ENCODE data around the gene ZNF384. TPM values are rescaled to one million over a fixed set of nuclear protein-coding genes. Genes with fewer than 3 reads are reported as not detected.
"Not testable (repeated sequence)": the region's sequence is repeated elsewhere in the genome, so short reads cannot be mapped to it uniquely, and the experiment has no call there.

The ZNF384 gene
- total and polyA plus RNA-seq, 2 experiments from 2014 or later: 20.5 to 35.9 TPM

GRCh38 chr12:6716031-6716873 lies 27.1 kb upstream of the ZNF384 start:
- not testable (repeated sequence) for H3K27me3 Mint-ChIP-seq (ENCODE audit: insufficient read depth, low read depth, poor library complexity); H3K27me3 ChIP-seq (ENCODE audit: insufficient read depth); H3K36me3 ChIP-seq (ENCODE audit: insufficient read depth); H3K4me1 Mint-ChIP-seq; ATAC-seq; H3K9me2 ChIP-seq (ENCODE audit: insufficient read depth); H3K4me1 ChIP-seq (ENCODE audit: insufficient read depth); H3K36me3 Mint-ChIP-seq (ENCODE audit: low read depth); H3K27ac Mint-ChIP-seq; H3K27ac ChIP-seq (ENCODE audit: low read depth); H3K4me3 Mint-ChIP-seq; H3F3A ChIP-seq (replicated peaks; ENCODE audit: low read depth); H3K4me2 ChIP-seq; H4K20me1 ChIP-seq (replicated peaks; ENCODE audit: insufficient read depth); H3K9me3 Mint-ChIP-seq; H3K79me2 ChIP-seq (replicated peaks; ENCODE audit: insufficient read depth); H3K4me3 ChIP-seq
- TF ChIP-seq CTCF (conservative IDR thresholded peaks at IDR 0.05; ENCODE audit: low read depth in 2 of 2): 0 out of 4 replicates have a peak, but pooled peaks of 1 of the 2 experiments have one; percentile 6
- peak overlapping the region; percentile 59; the same call in 1 of the 2 replicates for H2AFZ ChIP-seq
- peak; percentile 29 for DNase-seq (ENCODE audit: low spot score)

DNA sequence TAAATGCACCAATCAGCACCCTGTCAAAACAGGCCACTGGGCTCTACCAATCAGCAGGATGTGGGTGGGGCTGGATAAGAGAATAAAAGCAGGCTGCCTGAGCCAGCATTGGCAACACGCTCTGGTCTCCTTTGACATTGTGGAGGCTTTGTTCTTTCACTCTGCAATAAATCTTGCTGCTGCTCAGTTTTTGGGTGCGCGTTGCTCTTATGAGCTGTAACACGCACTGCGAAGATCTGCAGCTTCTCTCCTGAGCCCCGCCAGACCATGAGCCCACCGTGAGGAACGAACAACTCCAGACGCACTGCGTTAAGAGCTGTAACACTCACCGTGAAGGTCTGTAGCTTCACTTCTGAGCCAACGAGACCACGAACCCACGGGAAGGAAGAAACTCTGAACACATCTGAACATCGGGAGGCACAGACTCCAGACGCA lies 19.8 kb upstream of the ZNF384 start:
- H3K4me2 ChIP-seq: no peak overlapping the region
- Mint-ChIP-seq H3K9me3 (no peaks in the 10 kb centered on the region; the same call in 2 of the 3 replicates), H3K4me1 (no peaks in the 10 kb centered on the region), H3K36me3 (ENCODE audit: low read depth) (peaks cover 8% of the 10 kb centered on the region; the same call in 2 of the 3 replicates), H3K27me3 (ENCODE audit: insufficient read depth, low read depth, poor library complexity) (peaks cover 6% of the 10 kb centered on the region), H3K4me3 (no peak overlapping the region; the same call in 2 of the 3 replicates), H3K27ac (no peak overlapping the region)
- H2AFZ ChIP-seq: no peak overlapping the region
- no peaks in the 10 kb centered on the region for H3K4me1 ChIP-seq (ENCODE audit: insufficient read depth)
- no peaks in the 10 kb centered on the region for H3K9me2 ChIP-seq (ENCODE audit: insufficient read depth)
- TF ChIP-seq NANOG (IDR thresholded peaks at IDR 0.05; ENCODE audit: borderline replicate concordance) (no peak), ETS1 (IDR thresholded peaks at IDR 0.05) (no peak), EZH2 (IDR thresholded peaks at IDR 0.05; ENCODE audit: low read depth, unreplicated experiment) (no peak), ZNF114 (CRISPR knock-in tag; IDR thresholded peaks at IDR 0.05) (no peak), ZNF331 (CRISPR knock-in tag; IDR thresholded peaks at IDR 0.05; ENCODE audit: low read depth) (no peak), CREB1 (CRISPR knock-in tag; IDR thresholded peaks at IDR 0.05; ENCODE audit: low read depth) (no peak), JUNB (IDR thresholded peaks at IDR 0.05; ENCODE audit: unreplicated experiment) (no peak), CTCF (conservative IDR thresholded peaks at IDR 0.05; ENCODE audit: low read depth in 2 of 2) (no peak), EZH2phosphoT487 (IDR thresholded peaks at IDR 0.05; ENCODE audit: unreplicated experiment) (no peak), POLR2AphosphoS5 (IDR thresholded peaks at IDR 0.05; ENCODE audit: low read depth) (no peak)
- no peak for ATAC-seq
- DNase-seq (ENCODE audit: low spot score): no peak
- no peaks in the 10 kb centered on the region for H3K79me2 ChIP-seq (replicated peaks; ENCODE audit: insufficient read depth)
- no peak overlapping the region for H3K27ac ChIP-seq (ENCODE audit: low read depth)
- H3F3A ChIP-seq (replicated peaks; ENCODE audit: low read depth): no peaks in the 10 kb centered on the region
- no peak overlapping the region for H3K4me3 ChIP-seq
- no peaks in the 10 kb centered on the region for H4K20me1 ChIP-seq (replicated peaks; ENCODE audit: insufficient read depth)
- no peaks in the 10 kb centered on the region for H3K27me3 ChIP-seq (ENCODE audit: insufficient read depth)
- no peaks in the 10 kb centered on the region for H3K36me3 ChIP-seq (ENCODE audit: insufficient read depth)

DNA sequence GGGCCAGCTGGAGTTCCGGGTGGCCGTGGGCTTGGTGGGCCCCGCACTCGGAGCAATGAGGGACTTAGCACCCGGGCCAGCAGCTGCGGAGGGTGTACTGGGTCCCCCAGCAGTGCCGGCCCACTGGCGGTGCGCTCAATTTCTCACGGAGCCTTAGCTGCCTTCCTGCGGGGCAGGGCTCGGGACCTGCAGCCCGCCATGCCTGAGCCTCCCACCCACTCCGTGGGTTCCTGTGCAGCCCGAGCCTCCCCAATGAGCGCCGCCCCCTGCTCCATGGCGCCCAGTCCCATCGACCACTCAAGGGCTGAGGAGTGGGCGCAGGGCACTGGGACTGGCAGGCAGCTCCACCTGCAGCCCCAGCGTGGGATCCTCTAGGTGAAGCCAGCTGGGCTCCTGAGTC lies 19.2 kb upstream of the ZNF384 start:
- H3K27ac Mint-ChIP-seq; H3K4me3 ChIP-seq; H3K27me3 Mint-ChIP-seq (ENCODE audit: insufficient read depth, low read depth, poor library complexity); H3F3A ChIP-seq (replicated peaks; ENCODE audit: low read depth); H4K20me1 ChIP-seq (replicated peaks; ENCODE audit: insufficient read depth); H3K9me3 Mint-ChIP-seq; H3K27me3 ChIP-seq (ENCODE audit: insufficient read depth); H3K4me1 ChIP-seq (ENCODE audit: insufficient read depth); ATAC-seq; H3K9me2 ChIP-seq (ENCODE audit: insufficient read depth); H3K4me3 Mint-ChIP-seq; H3K79me2 ChIP-seq (replicated peaks; ENCODE audit: insufficient read depth); H3K36me3 Mint-ChIP-seq (ENCODE audit: low read depth); H3K36me3 ChIP-seq (ENCODE audit: insufficient read depth); H3K4me2 ChIP-seq; H3K4me1 Mint-ChIP-seq; DNase-seq (ENCODE audit: low spot score); H3K27ac ChIP-seq (ENCODE audit: low read depth); H2AFZ ChIP-seq: not testable (repeated sequence)

Measured in GM23338 (cell line).